Effector CD8-positive, alpha-beta T cell (primary cell): ENCODE measurements around the gene OTOGL.
"Not testable (repeated sequence)": the region's sequence is repeated elsewhere in the genome, so short reads cannot be mapped to it uniquely, and the experiment has no call there.

Experiments used
- DNase-seq: peaks from one replicate; lab custom pipeline; 2025; lab: John Stamatoyannopoulos, UW

Gene OTOGL

DNA sequence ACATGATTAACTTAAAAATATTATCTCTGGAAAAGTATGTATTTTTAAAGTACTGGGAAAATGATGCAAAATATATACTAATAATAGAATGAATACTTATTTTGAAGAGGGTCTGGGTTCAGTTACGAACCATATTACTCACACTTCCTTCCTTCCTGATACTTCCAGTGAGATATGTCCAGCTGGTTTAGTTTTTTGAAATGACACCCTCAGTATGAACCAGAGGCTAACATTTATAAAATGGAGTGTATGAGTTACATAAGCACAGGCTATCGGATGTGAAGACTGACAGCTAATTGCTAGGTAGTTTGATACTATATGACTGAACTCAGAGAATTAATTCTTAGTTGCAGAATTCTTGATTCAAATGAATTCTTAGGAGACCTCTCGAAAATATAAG lies 122.9 kb downstream of the OTOGL start:
- DNase-seq, result no peak

DNA sequence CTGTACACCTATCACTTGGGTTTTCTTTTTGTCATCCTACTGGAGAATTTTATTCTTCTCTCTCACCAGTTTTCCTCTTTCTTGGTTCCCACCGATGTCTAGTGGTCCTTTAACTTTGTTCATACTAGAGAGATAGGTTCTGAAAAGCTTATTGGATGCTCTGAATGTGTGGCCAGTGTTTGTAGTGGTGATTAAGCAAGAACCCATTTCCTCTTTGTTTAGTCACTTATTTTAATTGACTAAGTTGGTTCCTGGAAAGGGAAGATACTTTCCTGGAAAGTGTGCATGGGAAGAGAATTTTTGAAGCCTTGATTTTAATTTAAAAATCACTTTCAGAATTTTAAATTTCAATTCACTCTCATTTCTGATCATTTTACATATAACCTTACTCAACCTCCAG lies 127.2 kb downstream of the OTOGL start:
- DNase-seq, result no peak

DNA sequence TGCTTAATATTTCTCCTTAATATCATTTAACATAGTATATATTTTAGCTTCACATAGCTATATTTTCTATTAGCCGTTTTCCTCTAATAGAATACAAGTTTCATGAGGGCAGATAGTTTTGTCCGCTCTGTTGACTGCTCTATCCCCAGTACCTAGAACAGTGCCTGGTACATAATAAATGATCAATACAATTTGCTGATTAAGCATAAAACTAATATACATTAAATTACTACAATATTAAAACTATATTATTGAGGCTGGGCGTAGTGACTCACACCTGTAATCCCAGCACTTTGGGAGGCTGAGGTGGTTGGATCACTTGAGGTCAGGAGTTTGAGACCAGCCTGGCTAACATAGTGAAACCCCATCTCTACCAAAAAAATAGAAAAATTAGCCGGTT lies 128.6 kb downstream of the OTOGL start:
- DNase-seq, result not testable (repeated sequence)

DNA sequence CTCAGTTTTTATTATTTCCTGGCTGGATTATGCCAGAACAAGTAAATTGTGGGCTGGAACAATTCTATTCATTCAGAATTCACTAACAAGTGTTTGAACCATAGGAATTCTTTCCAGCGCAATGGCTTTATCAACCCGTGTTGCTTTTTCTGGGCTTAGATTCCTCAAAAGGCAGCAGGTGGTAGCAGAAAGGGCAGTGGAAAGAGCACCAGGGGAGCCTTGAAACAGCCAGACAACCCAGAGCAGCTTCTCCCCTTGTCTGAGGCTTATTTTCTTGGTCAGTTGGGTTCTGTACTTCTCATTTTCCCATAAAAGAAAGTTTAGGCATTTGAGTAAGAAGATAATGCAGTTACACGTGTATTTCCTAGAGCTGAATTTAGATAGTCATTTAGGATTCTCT lies 130.7 kb downstream of the OTOGL start:
- no peak for DNase-seq

DNA sequence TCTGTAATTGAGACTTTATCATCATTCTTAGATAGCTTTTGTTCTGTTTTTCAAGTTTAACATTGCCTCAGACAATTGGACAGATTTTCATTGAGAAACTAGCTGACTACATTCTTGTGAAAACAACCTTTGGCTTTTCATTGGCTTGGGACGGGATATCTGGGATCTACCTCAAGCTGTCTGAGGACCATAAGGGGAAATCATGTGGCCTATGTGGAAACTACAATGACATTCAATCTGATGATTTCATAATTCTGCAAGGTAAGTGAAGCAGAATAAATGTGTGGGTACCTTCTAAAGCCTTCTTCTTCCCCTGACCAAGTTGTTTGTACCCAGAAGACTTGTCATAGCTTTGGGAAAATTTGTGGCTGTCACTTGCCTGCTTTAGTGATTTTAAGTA lies 133.5 kb downstream of the OTOGL start:
- no peak for DNase-seq

DNA sequence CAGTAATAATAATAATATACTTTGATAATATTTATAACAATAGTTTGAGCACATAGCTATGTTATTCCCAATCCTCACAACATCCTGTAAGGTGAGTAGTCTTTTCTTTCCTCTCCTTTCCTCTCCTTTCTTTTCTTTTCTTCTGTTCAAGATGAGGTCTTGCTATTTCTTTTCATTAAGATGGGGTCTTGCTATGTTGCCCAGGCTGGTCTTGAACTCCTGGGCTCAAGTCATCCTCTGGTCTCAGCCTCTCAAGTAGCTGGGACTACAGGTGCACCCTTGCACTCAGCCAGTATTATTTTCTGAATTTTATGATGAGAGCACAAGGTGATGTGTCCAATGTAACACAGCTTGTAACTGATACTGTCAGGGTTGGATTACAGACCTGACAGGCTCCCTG lies 134.6 kb downstream of the OTOGL start:
- no peak for DNase-seq

DNA sequence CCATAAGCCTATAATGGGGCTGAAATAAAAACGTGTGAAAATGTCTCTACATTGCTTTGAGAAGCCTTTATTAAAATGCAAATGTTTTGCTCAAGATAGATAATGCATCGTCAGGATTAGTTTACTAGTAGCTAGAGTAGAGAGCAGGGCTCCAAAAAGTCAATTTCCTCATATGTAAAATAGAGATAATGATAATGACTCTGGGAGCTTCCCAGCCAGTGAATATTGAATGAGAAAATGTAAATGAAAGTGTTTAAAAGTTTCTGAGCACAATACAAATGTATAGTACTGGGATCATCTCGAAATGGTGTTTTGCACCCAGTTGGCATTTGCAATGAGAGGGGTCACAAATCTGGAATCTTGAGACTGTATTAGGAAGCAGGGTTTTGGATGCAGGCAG lies 135.3 kb downstream of the OTOGL start:
- DNase-seq, result no peak

DNA sequence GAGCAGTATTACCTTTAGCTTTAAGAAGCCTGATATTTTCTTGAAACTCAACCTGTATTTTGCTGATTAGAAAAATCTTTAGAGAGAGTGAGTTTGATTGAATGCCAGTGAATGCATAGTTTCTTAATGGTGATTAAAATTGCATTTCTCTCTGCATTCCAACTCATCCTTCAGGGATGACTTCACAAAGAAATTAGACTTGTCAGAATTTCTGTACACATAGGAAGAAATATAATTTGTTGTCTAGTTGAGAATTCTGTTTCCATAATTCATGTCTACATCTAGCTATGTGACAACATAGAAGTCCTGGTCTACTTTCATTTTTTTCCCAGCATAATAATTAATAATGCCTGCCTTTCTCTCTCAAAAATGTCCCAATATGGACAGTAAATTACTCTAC lies 136.6 kb downstream of the OTOGL start:
- DNase-seq, result no peak

DNA sequence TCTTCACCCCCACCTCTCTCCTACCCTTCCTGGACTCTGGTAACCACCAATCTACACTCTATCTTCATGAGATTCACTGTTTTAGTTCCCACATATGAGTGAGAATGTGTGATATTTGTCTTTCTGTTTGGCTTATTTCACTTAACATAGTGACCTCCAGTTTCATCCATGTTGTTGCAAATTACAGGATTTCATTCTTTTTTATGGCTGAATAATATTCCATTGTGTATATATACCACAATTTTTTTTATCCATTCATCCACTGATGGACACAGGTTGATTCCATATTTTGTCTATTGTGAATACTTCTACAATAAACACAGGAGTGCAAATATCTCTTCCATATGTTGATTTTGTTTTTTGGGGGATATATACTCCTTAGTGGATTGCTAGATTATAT lies 140.5 kb downstream of the OTOGL start:
- no peak for DNase-seq

DNA sequence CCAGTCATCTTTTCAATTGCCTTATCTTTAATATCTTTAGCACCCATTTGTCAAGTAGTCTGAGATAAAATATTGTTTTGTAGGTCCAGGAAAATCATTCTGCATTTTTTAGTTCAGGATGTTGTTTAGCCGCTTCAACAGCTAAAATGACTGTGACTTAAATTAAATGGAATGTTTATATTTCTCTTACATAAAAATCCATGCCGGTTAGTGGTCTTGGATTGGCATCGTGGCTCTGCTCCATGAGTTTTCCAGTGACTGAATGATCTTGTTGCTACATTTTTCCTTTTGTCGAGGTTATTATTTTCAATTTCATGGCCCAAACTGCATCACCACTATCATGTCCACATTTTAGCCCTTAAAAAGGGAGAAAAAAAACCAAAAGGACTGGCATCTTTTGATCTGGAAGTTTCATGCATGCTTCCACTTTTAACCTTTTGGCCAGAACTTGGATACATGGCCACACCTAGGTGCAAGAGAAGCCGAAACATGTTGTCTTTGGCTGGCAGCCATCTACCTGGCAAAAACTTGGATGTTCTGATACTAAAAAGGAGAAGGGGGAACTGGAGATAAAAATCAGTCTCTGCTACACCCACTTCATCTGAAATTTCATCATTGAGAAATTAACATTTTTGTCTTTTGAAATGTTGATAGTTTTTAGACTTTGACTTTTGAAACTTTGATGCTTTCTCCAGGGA lies 142.4 kb downstream of the OTOGL start:
- DNase-seq, result no peak

DNA sequence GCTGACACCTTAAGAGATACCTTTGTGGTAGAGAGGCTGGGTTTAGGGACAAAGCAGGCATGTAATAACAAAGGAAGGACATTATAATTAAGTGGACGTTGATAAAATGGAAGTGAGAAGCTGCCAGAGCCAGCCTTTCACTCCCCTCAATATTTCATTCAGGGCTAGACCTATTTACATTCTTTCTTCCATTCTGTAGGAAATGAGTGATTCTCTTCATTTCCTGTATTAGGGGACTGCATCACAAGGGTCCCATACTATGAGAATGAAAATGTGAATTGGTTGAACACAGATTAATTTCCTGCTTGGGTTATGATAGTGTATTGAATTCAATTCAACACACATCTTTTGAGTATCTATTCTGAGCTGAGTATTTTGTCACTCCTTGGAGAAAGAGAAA lies 143.0 kb downstream of the OTOGL start:
- no peak for DNase-seq

DNA sequence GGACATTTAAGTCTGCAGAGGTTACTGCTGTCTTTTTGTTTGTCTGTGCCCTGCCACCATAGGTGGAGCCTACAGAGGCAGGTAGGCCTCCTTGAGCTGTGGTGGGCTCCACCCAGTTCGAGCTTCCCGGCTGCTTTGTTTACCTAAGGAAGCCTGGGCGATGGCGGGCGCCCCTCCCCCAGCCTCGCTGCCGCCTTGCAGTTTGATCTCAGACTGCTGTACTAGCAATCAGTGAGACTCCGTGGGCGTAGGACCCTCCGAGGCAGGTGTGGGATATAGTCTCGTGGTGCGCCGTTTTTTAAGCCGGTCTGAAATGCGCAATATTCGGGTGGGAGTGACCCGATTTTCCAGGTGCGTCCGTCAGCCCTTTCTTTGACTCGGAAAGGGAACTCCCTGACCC lies 150.2 kb downstream of the OTOGL start:
- DNase-seq, result not testable (repeated sequence)

DNA sequence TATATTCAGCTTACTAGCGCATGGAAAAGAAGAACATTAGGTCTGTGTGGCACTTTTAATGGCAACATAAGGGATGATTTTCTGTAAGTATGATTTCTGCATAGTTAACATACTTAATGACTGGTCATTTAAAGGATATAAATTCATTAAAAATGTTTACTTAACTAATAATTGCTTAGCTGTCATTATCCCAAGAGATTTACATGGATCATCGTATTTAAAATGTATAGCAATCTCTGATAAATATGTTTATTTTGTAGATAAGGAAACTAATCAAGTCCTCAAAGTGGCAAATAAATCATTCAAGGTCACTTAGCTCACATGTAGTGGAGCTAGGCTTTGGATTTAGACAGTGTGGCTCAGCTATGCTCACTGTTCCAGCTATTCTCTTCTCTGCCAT lies 158.6 kb downstream of the OTOGL start:
- DNase-seq, result no peak

DNA sequence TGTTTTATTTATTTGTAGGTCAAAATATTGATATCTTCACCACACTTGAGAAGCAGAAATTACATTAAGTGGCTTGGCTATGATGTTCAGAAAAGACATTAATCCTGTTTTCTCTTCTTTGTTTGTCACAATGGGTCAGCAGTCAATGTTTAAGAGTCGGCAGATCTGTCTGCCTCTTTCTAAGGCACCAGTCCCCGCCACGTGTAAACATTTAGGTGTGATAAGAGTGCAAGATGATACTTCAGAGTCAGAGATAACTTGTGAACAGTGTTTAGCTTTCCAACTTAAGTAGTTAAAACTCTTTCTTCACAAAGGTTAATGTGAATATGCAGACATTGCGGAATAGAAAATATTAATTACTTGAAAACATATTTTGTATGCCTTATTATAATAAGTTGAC lies 160.9 kb downstream of the OTOGL start:
- no peak for DNase-seq

DNA sequence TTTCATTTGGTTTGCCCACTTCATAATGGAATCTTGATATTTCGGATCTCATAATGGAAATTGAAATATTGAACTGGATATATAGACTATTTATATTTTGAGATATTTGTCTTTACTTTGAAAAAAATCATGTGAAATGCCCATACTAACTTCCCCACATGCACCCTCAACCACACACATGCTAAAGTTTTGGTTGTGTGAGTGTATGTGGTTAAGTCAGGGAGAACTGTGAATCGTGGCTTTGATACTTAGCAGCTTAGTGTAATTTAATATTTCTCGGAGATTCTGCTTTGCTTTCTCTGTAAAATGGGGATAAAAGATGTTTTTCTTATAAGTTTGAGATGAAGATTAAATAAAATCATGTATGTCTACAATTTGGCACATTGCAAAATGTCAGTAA lies 162.1 kb downstream of the OTOGL start:
- no peak for DNase-seq

DNA sequence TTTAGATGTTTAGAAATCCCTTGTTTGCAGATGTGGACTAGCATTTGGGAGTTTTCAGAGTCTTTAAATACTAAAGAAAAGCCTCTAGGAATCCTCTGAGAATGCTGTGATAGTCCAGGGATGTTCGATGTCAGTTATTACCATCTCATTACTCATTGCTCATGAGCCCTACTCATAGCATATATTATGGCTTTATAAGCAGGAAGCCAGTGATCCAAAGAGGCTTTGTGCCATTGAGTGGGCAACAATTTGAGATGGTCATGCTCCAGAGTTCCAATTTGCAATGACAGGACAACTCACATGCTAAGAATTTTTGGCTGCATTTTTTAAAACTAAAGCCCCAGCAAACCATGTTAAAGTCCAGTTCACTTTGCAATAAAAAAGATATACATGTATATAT lies 163.0 kb downstream of the OTOGL start:
- DNase-seq, result no peak

DNA sequence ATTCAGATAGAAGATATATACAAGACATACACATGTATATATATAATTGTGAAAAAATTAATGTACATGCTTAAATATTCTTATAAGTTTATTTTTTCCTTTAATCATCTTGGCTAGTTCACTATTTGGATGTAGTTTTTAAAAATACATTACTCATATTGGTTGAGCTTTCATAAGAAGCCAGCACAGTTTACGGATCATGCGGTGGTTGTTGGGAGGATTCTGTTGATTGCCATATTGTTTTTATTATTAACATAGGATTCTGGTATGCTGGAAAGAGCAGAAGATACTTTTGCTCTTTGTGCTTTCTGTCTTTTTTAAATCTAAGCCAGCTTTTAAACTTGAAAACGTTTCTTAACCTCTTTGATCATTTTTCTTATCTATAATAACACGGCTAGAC lies 163.4 kb downstream of the OTOGL start:
- DNase-seq, result no peak

DNA sequence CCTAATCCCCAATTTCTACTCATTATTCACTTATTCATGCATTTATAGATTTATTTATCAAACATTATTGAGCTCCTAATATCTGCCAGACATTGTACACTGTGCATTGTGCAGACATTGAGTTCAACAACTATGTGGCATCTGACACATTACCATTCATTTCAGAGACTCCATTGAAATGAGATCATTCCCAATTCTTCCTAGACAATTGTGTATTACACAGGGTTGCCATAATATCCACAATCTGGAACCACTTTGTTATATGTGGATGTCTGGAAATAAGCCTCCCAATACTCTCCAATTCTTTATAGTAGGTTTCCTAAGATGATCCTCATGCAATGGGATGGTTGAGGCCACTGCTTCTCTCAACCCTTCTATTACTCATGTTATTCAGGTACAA lies 165.0 kb downstream of the OTOGL start:
- DNase-seq, result no peak

DNA sequence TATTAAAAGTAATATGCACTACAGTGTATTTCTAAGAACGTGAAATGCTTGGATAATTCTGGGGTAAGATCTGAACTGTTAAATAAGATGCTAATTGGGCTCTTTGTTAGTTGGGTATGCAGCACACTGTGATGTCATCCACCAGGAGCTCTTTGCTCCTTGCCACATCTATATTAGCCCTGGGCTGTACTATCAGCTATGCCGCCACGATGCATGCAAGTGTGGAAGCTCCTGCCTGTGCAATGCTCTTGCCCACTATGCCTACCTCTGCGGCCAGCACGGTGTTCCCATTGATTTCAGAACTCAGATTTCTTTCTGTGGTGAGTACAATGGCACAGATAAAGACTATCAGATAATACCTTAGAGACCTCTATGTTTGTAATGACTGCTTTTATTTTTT lies 165.6 kb downstream of the OTOGL start:
- DNase-seq, result no peak

DNA sequence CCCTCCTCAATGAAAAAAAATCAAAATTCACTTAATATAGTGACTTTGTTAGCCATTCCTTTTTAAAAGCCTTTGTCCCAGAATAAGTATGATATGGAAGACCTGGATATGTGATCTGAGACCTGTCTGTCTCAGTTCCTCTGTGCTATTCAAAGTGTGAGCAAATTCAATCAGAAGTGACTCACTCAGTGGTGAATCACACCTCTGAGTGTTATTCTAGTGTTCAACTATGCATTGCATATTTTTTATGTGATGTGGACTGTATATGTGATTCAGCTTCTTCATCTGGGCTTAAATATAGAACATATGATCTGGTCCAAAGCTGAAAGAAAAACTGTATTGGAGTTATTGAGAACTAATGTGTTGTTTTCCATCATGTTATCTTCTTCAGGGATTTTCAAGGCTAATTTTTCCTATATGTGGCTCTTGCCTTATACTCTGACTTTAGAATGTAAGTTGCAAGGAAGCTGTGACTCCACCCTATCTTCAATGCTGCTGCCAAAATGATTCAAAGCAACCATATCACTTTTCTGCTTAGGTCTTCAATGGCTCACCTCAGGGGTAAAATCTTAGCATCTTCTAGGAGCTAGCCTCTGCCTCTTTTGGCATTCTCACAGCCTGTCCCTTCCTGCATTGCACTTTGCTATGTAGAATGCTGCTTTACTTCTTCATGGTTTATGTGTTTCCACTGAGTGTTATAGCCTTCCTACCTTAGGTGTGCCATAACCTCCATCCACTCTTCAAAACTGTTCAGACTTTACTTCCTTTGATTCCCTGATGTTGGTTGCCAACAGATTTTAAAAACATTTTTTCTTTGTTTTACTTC lies 169.8 kb downstream of the OTOGL start:
- DNase-seq, result no peak

DNA sequence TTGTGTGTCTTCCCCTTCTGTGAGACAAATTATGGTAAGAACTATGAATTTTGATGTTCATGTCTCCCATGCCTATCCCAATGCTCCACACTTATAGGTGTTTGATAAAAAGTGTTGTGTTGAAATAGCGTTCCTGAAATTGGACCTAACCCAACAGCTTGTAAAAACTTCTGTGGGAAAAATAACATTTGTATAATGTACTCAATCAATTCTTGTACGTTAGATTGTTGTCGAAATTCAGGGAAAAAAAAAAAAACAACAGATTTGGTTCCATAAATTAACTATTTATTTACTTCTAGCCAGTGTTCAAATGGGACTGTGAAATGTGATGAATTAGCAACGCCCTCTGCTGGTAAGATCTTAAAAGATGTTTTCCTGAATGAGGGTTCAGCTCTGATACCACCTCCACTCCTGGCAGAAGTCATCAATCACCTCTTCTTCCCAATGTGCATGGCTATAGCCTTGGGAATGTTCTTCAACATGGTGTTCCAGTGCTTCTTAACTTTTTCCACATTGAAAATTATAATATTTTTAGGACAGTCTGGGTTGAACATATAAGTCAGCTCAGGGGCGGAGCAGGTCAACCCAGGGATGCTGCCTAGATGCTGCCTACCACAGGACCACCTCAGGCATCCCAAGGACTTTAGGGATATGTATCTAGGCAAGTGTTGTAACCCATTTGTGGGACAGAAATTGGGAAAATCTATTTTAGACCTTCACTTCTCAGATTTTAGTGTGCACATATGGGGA lies 170.6 kb downstream of the OTOGL start:
- DNase-seq, result no peak

DNA sequence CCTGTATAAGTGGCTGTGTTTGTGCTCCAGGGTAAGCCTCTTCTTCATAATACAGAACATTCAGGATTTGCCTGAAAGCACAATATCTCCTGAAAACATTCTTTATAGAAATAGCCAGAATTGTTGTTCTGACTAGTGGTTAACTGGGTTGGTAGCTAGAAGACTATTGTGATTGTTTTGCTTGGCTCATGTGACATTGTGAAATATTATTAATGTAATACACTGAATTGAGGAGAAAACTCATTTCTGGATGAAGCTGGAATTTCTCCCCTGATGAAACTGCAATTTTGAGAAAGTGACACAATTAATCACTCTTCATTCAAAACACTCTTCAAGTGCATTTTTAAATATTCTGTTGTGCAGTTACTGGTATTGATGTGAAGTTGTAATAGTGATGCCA lies 172.4 kb downstream of the OTOGL start:
- no peak for DNase-seq

DNA sequence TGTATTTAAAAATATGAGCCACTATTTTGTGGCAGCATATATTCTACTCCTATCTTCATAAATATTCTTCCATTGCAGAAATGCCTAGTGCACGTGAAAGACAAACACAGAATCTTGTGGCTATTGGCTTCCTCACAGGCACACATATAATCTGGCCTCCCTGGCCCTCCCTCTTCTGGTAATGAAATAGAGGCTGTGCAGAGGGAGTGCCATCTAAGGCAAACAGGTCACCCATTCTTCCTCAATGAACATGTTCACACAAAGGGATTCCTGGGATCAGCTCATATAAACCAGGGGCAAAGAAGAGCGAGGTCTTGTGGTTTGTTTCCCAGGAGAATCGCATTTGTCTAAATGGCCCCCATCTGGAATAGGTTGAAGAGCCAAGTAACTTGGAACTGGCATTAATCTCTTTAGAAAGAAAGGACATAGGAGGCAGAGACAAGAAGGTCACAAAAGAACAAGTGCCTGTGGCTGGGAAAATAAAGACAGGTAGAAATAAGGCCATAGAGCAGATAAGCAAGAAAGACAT lies 173.1 kb downstream of the OTOGL start:
- DNase-seq, result no peak
